GM12878 (cell line): Measurements from ENCODE around the gene FBXL2. TPM values are rescaled to one million over a fixed set of nuclear protein-coding genes. Genes with fewer than 3 reads are reported as not detected.

Source experiments
- ATAC-seq: fragments of 200-7000 bp; cut with Tn5 transposase; 3 replicates; pipeline ENCODE4 v1.9.1; 2020; ENCODE audit warnings: mild to moderate bottlenecking, moderate library complexity
- BruUV-seq: library from RNA; stranded (reverse); fragments of 400-500 nt; replicated peaks from 2 replicates; lab custom pipeline; 2021; lab: Mats Ljungman, UMichigan
- CTCF ChIA-PET: fragments of 300-600 bp; sonication (Branson Sonifier 250); formaldehyde crosslinking; extraction: SDS; loops from one replicate; lab custom pipeline; 2021; ENCODE audit warnings: inconsistent platforms; lab: Yijun Ruan, JAX
- POLR2A ChIA-PET: fragments of 350-600 bp; formaldehyde crosslinking; extraction: SDS; loops from one replicate; lab custom pipeline; 2021; ENCODE audit warnings: inconsistent platforms; lab: Charles Lee
- RAD21 ChIA-PET: fragments of 300-600 bp; sonication (Branson Sonifier 250); formaldehyde crosslinking; loops from one replicate; lab custom pipeline; 2023; ENCODE audit warnings: antibody characterized with exemption; ENCODE audit not compliant: unreplicated experiment; lab: Charles Lee
- SMC1A ChIA-PET: fragments of 300-600 bp; sonication (Branson Sonifier 250); formaldehyde crosslinking; loops from one replicate; lab custom pipeline; 2023; ENCODE audit not compliant: unreplicated experiment, uncharacterized antibody; lab: Charles Lee
- DNase-seq: peaks from one replicate; pipeline ENCODE4 v3.0.0-alpha.2; 2011; ENCODE audit warnings: low read depth, low spot score
- FAIRE-seq: peaks from 3 replicates; lab custom pipeline; 2011; peaks lifted over from hg19 to GRCh38; lab: Jason Lieb, UNC
- H2AFZ ChIP-seq: 2 replicates; pipeline ENCODE4 v1.6.0; 2011; ENCODE audit warnings: low read depth, low read length, control low read depth; ENCODE audit not compliant: control insufficient read depth
- H3K27ac ChIP-seq: 2 replicates; pipeline ENCODE4 v1.5.1; 2011; ENCODE audit warnings: control low read depth; ENCODE audit not compliant: control insufficient read depth, insufficient read depth
- H3K27me3 ChIP-seq, 2 experiments: replicated peaks in 1 of 2; 2 replicates each; pipeline versions ENCODE4 v1.6.0 to v1.6.1; 2011; ENCODE audit warnings: low read length in 1 of 2; ENCODE audit not compliant: control insufficient read depth in 2 of 2, insufficient read depth in 2 of 2
- H3K36me3 ChIP-seq, 2 experiments: 2 replicates each; pipeline ENCODE4 v1.5.1; 2011; ENCODE audit warnings: low read length in 1 of 2; ENCODE audit not compliant: control insufficient read depth in 2 of 2, insufficient read depth in 2 of 2
- H3K4me1 ChIP-seq: 2 replicates; pipeline ENCODE4 v1.6.1; 2011; ENCODE audit warnings: mild to moderate bottlenecking, low read length, moderate library complexity, mixed read lengths; ENCODE audit not compliant: control insufficient read depth, insufficient read depth
- H3K4me2 ChIP-seq: 2 replicates; pipeline ENCODE4 v1.6.0; 2011; ENCODE audit warnings: control low read depth; ENCODE audit not compliant: control insufficient read depth, insufficient read depth
- H3K4me3 ChIP-seq: fragments of 200-600 bp; sonication (generic); 2 replicates; pipeline ENCODE4 v1.5.1; 2016
- H3K79me2 ChIP-seq: 2 replicates; pipeline ENCODE4 v1.6.0; 2011; ENCODE audit warnings: low read length; ENCODE audit not compliant: control insufficient read depth, insufficient read depth
- H3K9ac ChIP-seq: 2 replicates; pipeline ENCODE4 v1.8.0; 2011; ENCODE audit warnings: low read length, control low read depth, mixed read lengths; ENCODE audit not compliant: control insufficient read depth, insufficient read depth
- H3K9me3 ChIP-seq: replicated peaks from 3 replicates; pipeline ENCODE4 v1.5.1; 2011; ENCODE audit warnings: mild to moderate bottlenecking, low read length; ENCODE audit not compliant: control insufficient read depth, insufficient read depth
- H4K20me1 ChIP-seq: 2 replicates; pipeline ENCODE4 v1.6.0; 2011; ENCODE audit not compliant: control insufficient read depth, insufficient read depth
- CEBPB ChIP-seq, 2 experiments: fragments of 150-350 bp in 1 of 2; IDR thresholded peaks; 2 replicates each; pipeline ENCODE4 v1.6.1; 2012 to 2014; ENCODE audit warnings: low read depth in 2 of 2, low read length in 2 of 2, borderline replicate concordance in 1 of 2, inconsistent platforms in 1 of 2
- HCFC1 ChIP-seq: fragments of 150-350 bp; IDR thresholded peaks from 2 replicates; pipeline ENCODE4 v1.6.1; 2014; ENCODE audit warnings: low read length
- JUND ChIP-seq: IDR thresholded peaks from 2 replicates; pipeline ENCODE4 v1.6.1; 2012; ENCODE audit warnings: low read depth, mild to moderate bottlenecking, low read length, improper control_type of control experiment, moderate library complexity
- KDM1A ChIP-seq: fragments of 200-600 bp; sonication (generic); IDR thresholded peaks from 2 replicates; pipeline ENCODE4 v1.6.1; 2016; ENCODE audit warnings: borderline replicate concordance
- NR2C2 ChIP-seq: IDR thresholded peaks from 2 replicates; pipeline ENCODE4 v1.6.1; 2011; ENCODE audit warnings: borderline replicate concordance, low read depth; ENCODE audit not compliant: control insufficient read depth, insufficient read length
- RELA ChIP-seq: fragments of 450-650 bp; IDR thresholded peaks from 2 replicates; pipeline ENCODE4 v1.8.0; 2014; ENCODE audit warnings: borderline replicate concordance; ENCODE audit not compliant: partially characterized antibody
- TAF1 ChIP-seq: IDR thresholded peaks from 2 replicates; pipeline ENCODE4 v1.6.1; 2011; ENCODE audit warnings: mild to moderate bottlenecking, low read depth, low read length, borderline replicate concordance
- TBL1XR1 ChIP-seq: IDR thresholded peaks from 2 replicates; pipeline ENCODE4 v1.6.1; 2012; ENCODE audit warnings: low read depth, low read length, improper control_type of control experiment
- YBX1 ChIP-seq: fragments of 450-650 bp; IDR thresholded peaks from 2 replicates; pipeline ENCODE4 v1.6.1; 2016; ENCODE audit warnings: antibody characterized with exemption
- ZNF274 ChIP-seq: IDR thresholded peaks from one replicate; pipeline ENCODE4 v1.8.0; 2011; ENCODE audit not compliant: insufficient read length, insufficient read depth
- WGBS: methylation state at CpG from one replicate; pipeline ENCODE4 v1.1.6; 2016; ENCODE audit warnings: low lambda C conversion rate; ENCODE audit not compliant: insufficient replicate concordance, insufficient coverage; ENCODE audit errors: missing lambda C conversion rate; 5-methylcytosine and 5-hydroxymethylcytosine counted together
- in situ Hi-C: fragments of 300-500 bp; cut with MboI; formaldehyde crosslinking; loops from 9 replicates; pipeline ENCODE4 v1.14.3; 2018; ENCODE audit warnings: mixed read lengths
- intact Hi-C: fragments of 100-400 bp; cut with micrococcal nuclease; formaldehyde crosslinking; loops from one replicate; pipeline ENCODE4 v1.14.2; 2022; ENCODE audit not compliant: unreplicated experiment
- polyA plus RNA-seq, 11 experiments: library from polyadenylated mRNA; depleted of rRNA in 4 of 11; unstranded in 6 of 11; stranded (reverse) in 5 of 11; fragments of >200 nt; fragmentation: Nextera tagmentation in 4 of 11; fragmentation: Illumina TruSeq in 1 of 11; extraction: Ambion mirVana in 4 of 11; extraction: Trizol in 1 of 11; gene quantifications; 1 replicate in 1 of 11; 2 replicates in 10 of 11; pipeline versions ENCODE4 v1.2.1 to v1.2.3, GENCODE V29; 2011 to 2016; ENCODE audit warnings: inconsistent platforms in 2 of 11, missing spikeins in 2 of 11, low read depth in 1 of 11
- total RNA-seq, 4 experiments: library from RNA; depleted of rRNA in 3 of 4; stranded (reverse); fragments of >200 nt in 3 of 4; fragmentation: Illumina TruSeq in 1 of 4; extraction: Trizol in 1 of 4; gene quantifications; 2 replicates each; pipeline versions ENCODE4 v1.2.1 to v1.2.3, GENCODE V29; 2013 to 2021

FBXL2 gene
- total and polyA plus RNA-seq, 10 of the 15 experiments (the other 5 are each of a cell fraction or from before 2014, with no cell fraction given): 0.04 to 0.72 (median 0.15) TPM; not detected in 1

- no peaks in the 10 kb centered on the region for H3K4me1 ChIP-seq
- in situ Hi-C loops (no loop called here), intact Hi-C loops (no loop called here)
- H3K27me3 ChIP-seq: no peaks in the 10 kb centered on the region; a peak in 1 of 4 replicates
- DNase-seq (no peak), FAIRE-seq (no peak), ATAC-seq (no peak; the same call in 2 of the 3 replicates)
- TF ChIP-seq YBX1: no peak
- no peak for TF ChIP-seq JUND
- TF ChIP-seq RELA: no peak
- TF ChIP-seq NR2C2: no peak
- TF ChIP-seq TAF1: no peak
- no peak for TF ChIP-seq KDM1A
- TF ChIP-seq CEBPB (IDR thresholded peaks at IDR 0.05; ENCODE audit: borderline replicate concordance in 1 of 2, low read depth in 2 of 2, low read length in 2 of 2): no peak
- TF ChIP-seq ZNF274: no peak
- TF ChIP-seq HCFC1: no peak
- no peak for TF ChIP-seq TBL1XR1
- CTCF ChIA-PET: no interaction called here
- no peak overlapping the region for H3K9ac ChIP-seq
- H4K20me1 ChIP-seq: no peaks in the 10 kb centered on the region
- SMC1A ChIA-PET: no interaction called here
- no peak overlapping the region for H3K4me3 ChIP-seq
- RAD21 ChIA-PET: no interaction called here
- BruUV-seq: no TSS peak
- no peak overlapping the region for H3K4me2 ChIP-seq
- POLR2A ChIA-PET: no interaction called here
- H3K27ac ChIP-seq: no peak overlapping the region
- H3K9me3 ChIP-seq: no peaks in the 10 kb centered on the region
- no peaks in the 10 kb centered on the region for H3K36me3 ChIP-seq
- H3K79me2 ChIP-seq: no peaks in the 10 kb centered on the region
- 47% methylated on average over 5 of the region's 5 CpGs for WGBS
- no peak overlapping the region for H2AFZ ChIP-seq
These were observed 45.3 kb upstream of the FBXL2 start for GRCh38 chr3:33231756-33232465.
